Bronchial epithelial cell (primary cell): ENCODE results near the gene ANKRD55. TPM values are rescaled to one million over a fixed set of nuclear protein-coding genes. Genes with fewer than 3 reads are reported as not detected.
"Not testable (repeated sequence)": the region's sequence is repeated elsewhere in the genome, so short reads cannot be mapped to it uniquely, and the experiment has no call there.

Source experiments
- DNase-seq: peaks from one replicate; pipeline ENCODE4 v3.0.0-alpha.2; 2010; ENCODE audit warnings: low read depth
- FAIRE-seq: peaks from 2 replicates; lab custom pipeline; 2011; peaks lifted over from hg19 to GRCh38; lab: Jason Lieb, UNC
- H3K27me3 ChIP-seq: 2 replicates; pipeline ENCODE4 v1.5.1; 2011; ENCODE audit warnings: low read length; ENCODE audit not compliant: control insufficient read depth, insufficient read depth
- H3K36me3 ChIP-seq: 2 replicates; pipeline ENCODE4 v1.5.1; 2011; ENCODE audit warnings: low read length; ENCODE audit not compliant: control insufficient read depth, insufficient read depth
- H3K4me3 ChIP-seq: 2 replicates; pipeline ENCODE4 v1.5.1; 2011; ENCODE audit warnings: mild to moderate bottlenecking, low read depth, low read length, control low read depth
- total RNA-seq: library from RNA; depleted of rRNA; stranded (reverse); fragments of >200 nt; gene quantifications from 2 replicates; pipeline ENCODE4 v1.2.1, GENCODE V29; 2014
- TF ChIP-seq, protein P1 (sequence below): IDR thresholded peaks from 2 replicates; pipeline ENCODE4 v1.5.1; 2011; ENCODE audit warnings: mild to moderate bottlenecking, moderate library complexity, low read length, control low read depth, inconsistent platforms; ENCODE audit not compliant: insufficient read depth, severe bottlenecking

ANKRD55 gene
- total RNA-seq, 1 donor from 2014 or later = not detected

DNA sequence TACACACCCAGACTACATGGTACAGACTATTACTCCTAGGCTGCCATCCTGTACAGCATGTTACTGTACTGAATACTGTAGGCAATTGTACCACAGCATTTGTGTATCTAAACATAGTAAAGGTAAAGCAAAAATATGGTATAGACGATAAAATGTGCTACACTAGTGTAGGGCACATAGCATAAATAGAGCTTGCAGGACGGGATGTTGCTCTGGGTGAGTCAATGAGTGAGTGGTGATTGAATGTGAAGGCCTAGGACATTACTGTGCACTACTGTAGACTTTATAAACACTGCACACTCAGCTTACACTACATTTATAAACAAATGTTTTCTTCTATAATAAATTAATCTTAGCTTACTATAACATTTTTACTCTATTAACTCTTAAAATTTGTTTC is 25.6 kb downstream of the ANKRD55 start:
- H3K36me3 ChIP-seq = no peaks in the 10 kb centered on the region
- DNase-seq = no peak
- H3K27me3 ChIP-seq = no peaks in the 10 kb centered on the region
- no peak overlapping the region for H3K4me3 ChIP-seq
- FAIRE-seq = no peak
- TF ChIP-seq, protein P1, sequence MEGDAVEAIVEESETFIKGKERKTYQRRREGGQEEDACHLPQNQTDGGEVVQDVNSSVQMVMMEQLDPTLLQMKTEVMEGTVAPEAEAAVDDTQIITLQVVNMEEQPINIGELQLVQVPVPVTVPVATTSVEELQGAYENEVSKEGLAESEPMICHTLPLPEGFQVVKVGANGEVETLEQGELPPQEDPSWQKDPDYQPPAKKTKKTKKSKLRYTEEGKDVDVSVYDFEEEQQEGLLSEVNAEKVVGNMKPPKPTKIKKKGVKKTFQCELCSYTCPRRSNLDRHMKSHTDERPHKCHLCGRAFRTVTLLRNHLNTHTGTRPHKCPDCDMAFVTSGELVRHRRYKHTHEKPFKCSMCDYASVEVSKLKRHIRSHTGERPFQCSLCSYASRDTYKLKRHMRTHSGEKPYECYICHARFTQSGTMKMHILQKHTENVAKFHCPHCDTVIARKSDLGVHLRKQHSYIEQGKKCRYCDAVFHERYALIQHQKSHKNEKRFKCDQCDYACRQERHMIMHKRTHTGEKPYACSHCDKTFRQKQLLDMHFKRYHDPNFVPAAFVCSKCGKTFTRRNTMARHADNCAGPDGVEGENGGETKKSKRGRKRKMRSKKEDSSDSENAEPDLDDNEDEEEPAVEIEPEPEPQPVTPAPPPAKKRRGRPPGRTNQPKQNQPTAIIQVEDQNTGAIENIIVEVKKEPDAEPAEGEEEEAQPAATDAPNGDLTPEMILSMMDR = no peak

DNA sequence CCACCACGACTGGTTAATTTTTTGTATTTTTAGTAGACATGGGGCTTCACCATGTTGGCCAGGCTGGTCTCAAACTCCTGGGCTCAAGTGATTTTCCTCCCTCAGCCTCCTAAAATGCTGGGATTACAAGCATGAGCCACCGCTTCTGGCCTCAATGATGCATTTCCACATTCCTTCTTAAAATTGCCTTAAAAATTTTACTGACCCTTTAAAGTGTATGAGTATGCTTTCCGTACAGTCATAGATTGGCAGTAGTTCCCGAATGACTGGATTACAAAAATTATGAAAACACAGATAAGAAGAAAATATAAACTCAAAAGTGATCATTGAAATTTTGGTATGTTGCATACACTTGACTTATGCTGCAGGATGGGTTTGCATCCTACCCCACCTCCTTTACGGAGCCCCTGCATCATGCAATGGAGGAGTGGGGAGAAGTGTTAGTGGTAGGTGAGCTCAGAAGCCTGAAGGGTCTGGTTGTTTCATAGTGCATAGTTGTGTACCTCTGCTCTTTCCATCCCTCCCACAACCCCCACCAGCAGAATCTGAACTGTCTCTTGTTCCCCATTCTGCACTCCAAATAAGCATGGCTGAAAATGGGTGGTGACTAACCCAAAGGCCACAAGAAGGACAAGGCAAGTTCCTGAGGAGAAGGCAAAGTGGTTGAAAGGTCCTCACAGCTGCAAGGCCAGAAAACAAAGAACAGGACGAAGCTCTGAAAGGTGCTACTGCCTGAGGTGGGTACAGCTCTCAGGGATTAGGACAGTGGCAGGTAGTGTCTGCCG is 26.8 kb downstream of the ANKRD55 start:
- Histone ChIP-seq H3K4me3 (no peak overlapping the region), H3K36me3 (no peaks in the 10 kb centered on the region), H3K27me3 (no peaks in the 10 kb centered on the region)
- DNase-seq (no peak), FAIRE-seq (no peak)
- TF ChIP-seq, protein P1 = no peak

DNA sequence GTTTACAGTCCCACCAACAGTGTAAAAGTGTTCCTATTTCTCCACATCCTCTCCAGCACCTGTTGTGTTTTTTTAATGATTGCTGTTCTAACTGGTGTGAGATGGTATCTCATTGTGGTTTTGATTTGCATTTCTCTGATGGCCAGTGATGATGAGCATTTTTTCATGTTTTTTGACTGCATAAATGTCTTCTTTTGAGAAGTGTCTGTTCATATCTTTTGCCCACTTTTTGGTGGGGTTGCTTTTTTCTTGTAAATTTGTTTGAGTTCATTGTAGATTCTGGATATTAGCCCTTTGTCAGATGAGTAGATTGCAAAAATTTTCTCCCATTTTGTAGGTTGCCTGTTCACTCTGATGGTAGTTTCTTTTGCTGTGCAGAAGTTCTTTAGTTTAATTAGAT is 29.2 kb downstream of the ANKRD55 start:
- not testable (repeated sequence) for H3K36me3 ChIP-seq, H3K27me3 ChIP-seq, FAIRE-seq, H3K4me3 ChIP-seq, DNase-seq

DNA sequence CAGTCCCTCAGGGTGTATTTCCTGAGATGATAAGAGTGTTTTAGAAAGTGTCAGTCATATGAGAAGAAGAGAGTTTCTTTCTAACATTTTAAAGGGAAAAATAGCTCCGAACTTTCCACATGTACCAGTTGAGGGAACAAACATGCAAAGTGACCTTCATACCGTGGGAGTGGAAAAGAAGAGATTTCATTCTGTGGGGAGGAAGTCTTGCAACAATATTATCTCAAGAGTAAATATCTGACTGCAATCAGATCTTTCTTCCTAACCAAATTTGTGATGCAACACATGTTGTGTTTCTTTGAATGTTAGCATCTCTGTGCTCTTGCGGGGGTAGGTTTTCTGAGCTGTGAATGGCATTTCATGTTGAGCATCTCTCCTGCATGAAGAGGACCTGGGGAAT is 30.6 kb downstream of the ANKRD55 start:
- DNase-seq = no peak
- H3K4me3 ChIP-seq = no peak overlapping the region
- no peaks in the 10 kb centered on the region for H3K27me3 ChIP-seq
- FAIRE-seq = no peak
- H3K36me3 ChIP-seq = no peaks in the 10 kb centered on the region
- TF ChIP-seq, protein P1 = no peak

DNA sequence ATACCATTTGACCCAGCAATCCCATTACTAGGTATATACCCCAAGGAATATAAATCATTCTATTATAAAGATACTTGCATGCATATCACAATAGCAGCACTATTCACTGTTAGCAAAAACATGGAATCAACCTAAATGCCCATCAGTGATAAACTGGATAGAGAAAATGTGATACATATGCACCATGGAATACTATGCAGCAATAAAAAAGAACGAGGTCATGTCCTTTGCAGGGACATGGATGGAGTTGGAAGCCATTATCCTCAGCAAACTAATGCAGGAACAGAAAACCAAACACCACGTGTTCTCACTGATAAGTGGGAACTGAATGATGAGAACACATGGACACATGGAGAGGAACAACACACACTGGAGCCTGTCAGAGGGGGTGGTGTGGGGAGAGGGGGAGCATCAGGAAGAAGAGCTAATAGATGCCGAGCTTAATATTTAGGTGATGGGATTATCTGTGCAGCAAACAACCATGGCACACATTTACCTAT is 31.3 kb downstream of the ANKRD55 start:
- not testable (repeated sequence) for H3K27me3 ChIP-seq, DNase-seq, H3K4me3 ChIP-seq, FAIRE-seq, H3K36me3 ChIP-seq

DNA sequence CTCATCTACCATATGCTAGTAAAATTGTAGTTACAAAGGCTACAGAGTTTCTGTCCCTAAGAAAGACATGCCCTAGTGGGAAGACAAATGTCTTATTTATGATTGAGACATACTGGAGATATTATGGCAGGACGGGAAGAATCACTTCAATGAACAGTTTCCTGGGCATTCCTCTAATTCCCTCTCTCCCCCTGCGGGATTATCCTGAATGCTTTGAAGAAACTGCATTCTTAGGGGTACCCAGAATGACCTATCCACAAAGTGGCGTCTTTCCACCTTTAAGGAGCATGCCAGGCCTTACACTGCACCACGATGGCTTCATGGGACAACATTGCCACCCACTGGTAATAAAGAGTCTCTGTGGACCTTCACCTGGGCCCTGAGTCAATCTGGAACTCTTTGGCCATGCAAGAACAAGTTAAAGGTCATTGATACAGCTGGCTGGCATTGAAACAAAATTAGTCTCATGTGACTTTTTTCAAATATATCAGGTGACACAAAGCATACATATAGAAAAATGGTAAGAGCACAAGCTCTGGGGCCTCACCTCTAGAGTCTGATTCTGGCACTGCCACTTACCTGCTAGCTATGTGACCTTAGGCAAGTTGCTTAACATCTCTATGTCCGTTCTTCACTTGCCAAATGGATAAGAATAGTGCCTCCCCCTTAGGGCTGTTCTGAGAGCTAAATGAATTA is 32.0 kb downstream of the ANKRD55 start:
- no peaks in the 10 kb centered on the region for H3K36me3 ChIP-seq
- no peaks in the 10 kb centered on the region for H3K27me3 ChIP-seq
- TF ChIP-seq, protein P1 = peak; percentile 76
- FAIRE-seq (no peak), DNase-seq (peak; percentile 77)
- H3K4me3 ChIP-seq = no peak overlapping the region
